H1 (cell line): ENCODE measurements around the gene EIF4E. TPM values are rescaled to one million over a fixed set of nuclear protein-coding genes. Genes with fewer than 3 reads are reported as not detected.

Experiments used
- CTCF ChIA-PET: fragments of 300-600 bp; sonication (Branson Sonifier 250); formaldehyde crosslinking; loops from one replicate; lab custom pipeline; 2021; ENCODE audit not compliant: partially characterized antibody; lab: Charles Lee
- POLR2A ChIA-PET: fragments of 300-600 bp; sonication (Branson Sonifier 250); formaldehyde crosslinking; loops from one replicate; lab custom pipeline; 2021; ENCODE audit warnings: inconsistent platforms; ENCODE audit not compliant: partially characterized antibody; lab: Charles Lee
- DNase-seq, 2 experiments: peaks; one replicate each; pipeline versions ENCODE4 v3.0.0 to v3.0.0-alpha.2; 2010 to 2022; ENCODE audit warnings: low spot score in 2 of 2, low read depth in 1 of 2, mixed read lengths in 1 of 2
- FAIRE-seq: peaks from 2 replicates; lab custom pipeline; 2011; peaks lifted over from hg19 to GRCh38; lab: Jason Lieb, UNC
- H2AFZ ChIP-seq: 2 replicates; pipeline ENCODE4 v1.8.1; 2012; ENCODE audit warnings: low read length, inconsistent platforms
- H2AK5ac ChIP-seq: 2 replicates; pipeline ENCODE4 v1.6.1; 2013; ENCODE audit warnings: low read depth, low read length
- H2BK120ac ChIP-seq: replicated peaks from 2 replicates; pipeline ENCODE3; 2013; ENCODE audit warnings: low read depth, low read length, inconsistent platforms
- H2BK12ac ChIP-seq: 2 replicates; pipeline ENCODE4 v1.6.1; 2013; ENCODE audit warnings: low read depth, low read length
- H2BK15ac ChIP-seq: 2 replicates; pipeline ENCODE4 v1.6.1; 2013; ENCODE audit warnings: low read length
- H2BK20ac ChIP-seq: 2 replicates; pipeline ENCODE4 v1.6.1; 2013; ENCODE audit warnings: low read length
- H2BK5ac ChIP-seq: 2 replicates; pipeline ENCODE4 v1.6.1; 2013; ENCODE audit warnings: low read depth, low read length
- H3K14ac ChIP-seq: 2 replicates; pipeline ENCODE4 v1.6.1; 2013; ENCODE audit warnings: inconsistent platforms; ENCODE audit not compliant: insufficient read length
- H3K18ac ChIP-seq: 2 replicates; pipeline ENCODE4 v1.6.1; 2013; ENCODE audit warnings: low read length; ENCODE audit errors: extremely low read depth
- H3K23ac ChIP-seq: 2 replicates; pipeline ENCODE4 v1.6.1; 2013; ENCODE audit warnings: inconsistent platforms; ENCODE audit not compliant: insufficient read length
- H3K23me2 ChIP-seq: 2 replicates; pipeline ENCODE4 v1.6.1; 2013; ENCODE audit warnings: low read depth, low read length
- H3K27ac ChIP-seq: 2 replicates; pipeline ENCODE4 v1.6.1; 2011; ENCODE audit warnings: low read depth, low read length, inconsistent platforms
- H3K27me3 ChIP-seq, 4 experiments: replicated peaks in 1 of 4; 1 replicate in 1 of 4; 2 replicates in 3 of 4; pipeline versions ENCODE4 v1.6.1 to v1.8.1; 2011 to 2013; ENCODE audit warnings: low read length in 3 of 4, mild to moderate bottlenecking in 3 of 4, inconsistent platforms in 2 of 4, mixed read lengths in 2 of 4, moderate library complexity in 1 of 4; ENCODE audit not compliant: control insufficient read depth in 3 of 4, insufficient read depth in 3 of 4; ENCODE audit errors: extremely low read depth in 1 of 4
- H3K36me3 ChIP-seq, 4 experiments: 2 replicates each; pipeline versions ENCODE4 v1.6.1 to v1.8.1; 2011 to 2013; ENCODE audit warnings: mild to moderate bottlenecking in 4 of 4, low read length in 3 of 4, moderate library complexity in 2 of 4, control low read depth in 1 of 4, inconsistent platforms in 1 of 4; ENCODE audit not compliant: insufficient read depth in 4 of 4, control insufficient read depth in 2 of 4
- H3K4ac ChIP-seq: replicated peaks from 2 replicates; pipeline ENCODE3; 2013; ENCODE audit warnings: low read length, low read depth, mixed read lengths, inconsistent platforms; ENCODE audit not compliant: insufficient read length
- H3K4me1 ChIP-seq, 4 experiments: replicated peaks in 1 of 4; 1 replicate in 1 of 4; 2 replicates in 3 of 4; pipeline versions ENCODE4 v1.6.1 to v1.8.1; 2011 to 2013; ENCODE audit warnings: low read length in 3 of 4, inconsistent platforms in 2 of 4, mixed read lengths in 1 of 4; ENCODE audit not compliant: insufficient read depth in 4 of 4, control insufficient read depth in 3 of 4
- H3K4me2 ChIP-seq, 2 experiments: 2 replicates each; pipeline versions ENCODE4 v1.6.1 to v1.8.1; 2011 to 2013; ENCODE audit warnings: low read depth in 2 of 2, low read length in 2 of 2, control low read depth in 1 of 2, inconsistent platforms in 1 of 2, mild to moderate bottlenecking in 1 of 2; ENCODE audit not compliant: insufficient read depth in 1 of 2
- H3K4me3 ChIP-seq, 4 experiments: fragments of 200-600, 300-600 bp in 1 of 4; sonication (generic), shearing (Covaris generic), sonication (Bioruptor Twin) in 1 of 4; 2 replicates each; pipeline versions ENCODE4 v1.5.1 to v1.8.1; 2011 to 2016; ENCODE audit warnings: low read length in 4 of 4, low read depth in 3 of 4, control low read depth in 2 of 4, inconsistent platforms in 2 of 4, mild to moderate bottlenecking in 2 of 4, mixed read lengths in 1 of 4, moderate library complexity in 1 of 4; ENCODE audit not compliant: insufficient read depth in 2 of 4; ENCODE audit errors: extremely low read depth in 1 of 4
- H3K56ac ChIP-seq: replicated peaks from 2 replicates; pipeline ENCODE3; 2013; ENCODE audit warnings: low read depth, mild to moderate bottlenecking, mixed read lengths, low read length, inconsistent platforms; ENCODE audit not compliant: insufficient read length
- H3K79me1 ChIP-seq: 2 replicates; pipeline ENCODE4 v1.6.1; 2013; ENCODE audit warnings: low read depth, low read length, control low read depth
- H3K79me2 ChIP-seq, 2 experiments: 2 replicates each; pipeline versions ENCODE4 v1.6.1 to v1.8.1; 2012 to 2013; ENCODE audit warnings: low read length in 2 of 2, mild to moderate bottlenecking in 2 of 2, inconsistent platforms in 1 of 2; ENCODE audit not compliant: insufficient read depth in 2 of 2, control insufficient read depth in 1 of 2
- H3K9ac ChIP-seq, 4 experiments: replicated peaks in 1 of 4; 1 replicate in 1 of 4; 2 replicates in 3 of 4; pipeline versions ENCODE4 v1.6.1 to v1.8.1; 2011 to 2013; ENCODE audit warnings: low read depth in 3 of 4, low read length in 3 of 4, control low read depth in 2 of 4, mild to moderate bottlenecking in 2 of 4, moderate library complexity in 2 of 4, inconsistent platforms in 1 of 4; ENCODE audit errors: extremely low read depth in 1 of 4
- H3K9me3 ChIP-seq, 2 experiments: 2 replicates each; pipeline versions ENCODE4 v1.6.1 to v1.8.1; 2012 to 2013; ENCODE audit warnings: mild to moderate bottlenecking in 2 of 2, moderate library complexity in 2 of 2, control low read depth in 1 of 2, inconsistent platforms in 1 of 2, low read depth in 1 of 2, low read length in 1 of 2, mixed read lengths in 1 of 2; ENCODE audit not compliant: insufficient read depth in 2 of 2
- H4K20me1 ChIP-seq, 2 experiments: replicated peaks in 1 of 2; 2 replicates each; pipeline versions ENCODE3 to v1.8.1; 2011 to 2013; ENCODE audit warnings: inconsistent platforms in 2 of 2, low read length in 2 of 2, mild to moderate bottlenecking in 1 of 2; ENCODE audit not compliant: insufficient read depth in 2 of 2, control insufficient read depth in 1 of 2
- H4K5ac ChIP-seq: 2 replicates; pipeline ENCODE4 v1.6.1; 2013; ENCODE audit warnings: low read length, low read depth, mixed read lengths, inconsistent platforms; ENCODE audit not compliant: insufficient read length
- H4K8ac ChIP-seq: 2 replicates; pipeline ENCODE4 v1.8.0; 2013; ENCODE audit warnings: mild to moderate bottlenecking, moderate library complexity, low read length, inconsistent platforms; ENCODE audit not compliant: insufficient read depth; ENCODE audit errors: extremely low read depth
- H4K91ac ChIP-seq: replicated peaks from 2 replicates; pipeline ENCODE3; 2013; ENCODE audit warnings: low read length, mixed read lengths, inconsistent platforms; ENCODE audit not compliant: insufficient read length
- EGR1 ChIP-seq: IDR thresholded peaks from 2 replicates; pipeline ENCODE4 v1.6.1; 2011; ENCODE audit warnings: low read depth, low read length, borderline replicate concordance
- MAFK ChIP-seq: IDR thresholded peaks from 2 replicates; pipeline ENCODE4 v1.6.1; 2012; ENCODE audit warnings: low read depth, mild to moderate bottlenecking, improper control_type of control experiment, low read length
- SAP30 ChIP-seq: fragments of 300-600 bp; sonication (generic); IDR thresholded peaks from 2 replicates; pipeline ENCODE4 v1.7.1; 2012; ENCODE audit warnings: low read length, moderate library complexity, mild to moderate bottlenecking, inconsistent platforms; ENCODE audit not compliant: insufficient read depth, insufficient replicate concordance
- SUZ12 ChIP-seq: fragments of 200-600 bp; sonication (generic); IDR thresholded peaks from 2 replicates; pipeline ENCODE4 v1.6.1; 2012; ENCODE audit warnings: mild to moderate bottlenecking, inconsistent platforms, low read length, moderate library complexity, mixed read lengths
- polyA plus RNA-seq, 7 experiments: library from polyadenylated mRNA; depleted of rRNA in 3 of 7; stranded (reverse) in 5 of 7; unstranded in 2 of 7; fragments of >200 nt in 5 of 7; fragments of 200-250 nt in 2 of 7; gene quantifications; 1 replicate in 5 of 7; 2 replicates in 1 of 7; 4 replicates in 1 of 7; pipeline versions ENCODE4 v1.2.1 to v1.2.3, GENCODE V29; 2011 to 2013; ENCODE audit warnings: missing spikeins in 2 of 7, mixed read lengths in 2 of 7
- total RNA-seq: library from RNA; stranded (reverse); fragmentation: NEBNext Ultra II Directional; extraction: Animal tissue kit (Norgen Biotek cat#: 25700); gene quantifications from 2 replicates; pipeline ENCODE4 v1.2.1, GENCODE V29; 2021

The EIF4E gene
- total and polyA plus RNA-seq, 2 of the 8 experiments (the other 6 are each of a cell fraction or from before 2014, with no cell fraction given), result 59.6 to 185 TPM

DNA sequence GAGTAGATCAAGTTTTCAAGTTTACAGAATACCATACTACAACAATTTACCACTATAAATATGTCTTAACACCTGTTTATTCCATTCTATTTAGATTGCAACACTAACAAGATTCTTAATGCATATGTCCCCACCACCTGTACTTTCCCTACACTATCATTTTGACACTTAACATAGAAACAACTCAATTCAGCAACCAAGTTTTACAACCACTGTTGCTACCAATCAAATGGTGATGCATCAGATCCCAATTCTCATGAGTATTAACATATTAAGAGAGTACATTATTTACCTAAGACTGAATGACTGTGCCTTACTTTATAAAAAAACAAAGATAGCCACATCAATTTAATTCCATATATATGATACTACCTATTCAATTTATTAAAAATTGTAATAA lies 49.4 kb downstream of the EIF4E start:
- Histone ChIP-seq H3K9me3 (no peaks in the 10 kb centered on the region), H2BK5ac (no peak overlapping the region), H3K4me1 (no peaks in the 10 kb centered on the region), H3K23me2 (no peaks in the 10 kb centered on the region), H3K4me3 (no peak overlapping the region), H2BK20ac (no peak overlapping the region), H3K4me2 (no peak overlapping the region), H4K20me1 (peaks cover 0 to 1% of the 10 kb centered on the region in 2 experiments), H2AFZ (no peak overlapping the region), H2BK15ac (no peak overlapping the region), H3K36me3 (peaks cover 2 to 43% (median 9%) of the 10 kb centered on the region in 4 experiments; a peak in 6 of 8 replicates), H3K56ac (no peak overlapping the region), H2AK5ac (no peak overlapping the region), H3K18ac (no peak overlapping the region), H4K8ac (no peak overlapping the region), H3K9ac (no peak overlapping the region), H3K4ac (no peak overlapping the region), H3K79me2 (no peaks in the 10 kb centered on the region), H3K14ac (no peak overlapping the region), H2BK12ac (no peak overlapping the region), H4K5ac (no peak overlapping the region), H2BK120ac (no peak overlapping the region), H4K91ac (no peak overlapping the region), H3K27me3 (no peaks in the 10 kb centered on the region), H3K23ac (no peak overlapping the region), H3K27ac (no peak overlapping the region), H3K79me1 (no peaks in the 10 kb centered on the region; the same call in 1 of the 2 replicates)
- POLR2A ChIA-PET, result no interaction called here
- CTCF ChIA-PET, result no interaction called here
- no peak for FAIRE-seq
- TF ChIP-seq MAFK (no peak), EGR1 (no peak), SAP30 (no peak), SUZ12 (no peak)
- no peak for DNase-seq
